GM04503 (cell line): ENCODE measurements around the gene PARP6.

Experiments used
- DNase-seq: peaks from one replicate; pipeline ENCODE4 v3.0.0-alpha.2; 2012; ENCODE audit warnings: low read depth

Gene PARP6

GRCh38 chr15:72230197-72231065 is 41.9 kb downstream of the PARP6 start:
- peak; percentile 54 for DNase-seq

- DNase-seq: no peak
These were observed 42.5 kb downstream of the PARP6 start for GRCh38 chr15:72229947-72230196.

GRCh38 chr15:72229076-72229946 is 43.0 kb downstream of the PARP6 start:
- DNase-seq: peak; percentile 33

GRCh38 chr15:72227720-72228119 is 44.6 kb downstream of the PARP6 start:
- no peak for DNase-seq

GRCh38 chr15:72227192-72227586 is 45.2 kb downstream of the PARP6 start:
- peak; percentile 64 for DNase-seq

- no peak for DNase-seq
These were observed 49.1 kb downstream of the PARP6 start for GRCh38 chr15:72223278-72223677.

- DNase-seq: no peak
These were observed 50.0 kb downstream of the PARP6 start for GRCh38 chr15:72222393-72222792.

GRCh38 chr15:72220687-72221086 is 51.7 kb downstream of the PARP6 start:
- DNase-seq: no peak

GRCh38 chr15:72217216-72217615 is 55.1 kb downstream of the PARP6 start:
- DNase-seq: no peak

GRCh38 chr15:72216079-72216478 is 56.3 kb downstream of the PARP6 start:
- DNase-seq: no peak

GRCh38 chr15:72207558-72208085 is 64.7 kb downstream of the PARP6 start:
- no peak for DNase-seq

- no peak for DNase-seq
These were observed 65.7 kb downstream of the PARP6 start for GRCh38 chr15:72206677-72207000.

- DNase-seq: no peak
These were observed 66.3 kb downstream of the PARP6 start for GRCh38 chr15:72205896-72206676.

- no peak for DNase-seq
These were observed 67.1 kb downstream of the PARP6 start for GRCh38 chr15:72205273-72205672.

- DNase-seq: peak; percentile 75
These were observed 68.9 kb downstream of the PARP6 start for GRCh38 chr15:72203507-72203837.

- no peak for DNase-seq
These were observed 69.4 kb downstream of the PARP6 start for GRCh38 chr15:72202801-72203506.

GRCh38 chr15:72202302-72202701 is 70.1 kb downstream of the PARP6 start:
- no peak for DNase-seq

- DNase-seq: no peak
These were observed 70.9 kb downstream of the PARP6 start for GRCh38 chr15:72201391-72201921.

- DNase-seq: no peak
These were observed 71.7 kb downstream of the PARP6 start for GRCh38 chr15:72200395-72201237.

GRCh38 chr15:72199721-72200212 is 72.6 kb downstream of the PARP6 start:
- DNase-seq: peak; percentile 28

GRCh38 chr15:72199205-72199515 is 73.2 kb downstream of the PARP6 start:
- DNase-seq: no peak
